ENCODE measurements around the gene FBXL7.

GRCh38 chr5:15601853-15602252 is 101.9 kb downstream of the FBXL7 start:
- TF ChIP-seq EZH2phosphoT487 (IDR thresholded peaks at IDR 0.05; ENCODE audit: borderline replicate concordance, low read depth, low read length): no peak
- TF ChIP-seq CTCF (conservative IDR thresholded peaks at IDR 0.05; ENCODE audit: low read length): no peak
